GM18867 (cell line): ENCODE data around the gene KIAA0232.

Source experiments
- ATAC-seq: cut with Tn5 transposase; IDR thresholded peaks from one replicate; pipeline ENCODE4 v1.9.1; 2021; ENCODE audit warnings: mild to moderate bottlenecking, moderate library complexity; ENCODE audit not compliant: unreplicated experiment

Gene KIAA0232

GRCh38 chr4:6914448-6914847 lies 131.9 kb downstream of the KIAA0232 start:
- ATAC-seq, result no peak

GRCh38 chr4:6915041-6916005 lies 132.8 kb downstream of the KIAA0232 start:
- no peak for ATAC-seq

- no peak for ATAC-seq
Observed at GRCh38 chr4:6916069-6916586, 133.6 kb downstream of the KIAA0232 start.

GRCh38 chr4:6916587-6917460 lies 134.3 kb downstream of the KIAA0232 start:
- no peak for ATAC-seq

- ATAC-seq, result peak; percentile 68
Observed at GRCh38 chr4:6917461-6918271, 135.1 kb downstream of the KIAA0232 start.

- no peak for ATAC-seq
Observed at GRCh38 chr4:6918338-6918737, 135.8 kb downstream of the KIAA0232 start.

GRCh38 chr4:6920171-6920570 lies 137.6 kb downstream of the KIAA0232 start:
- no peak for ATAC-seq

- no peak for ATAC-seq
Observed at GRCh38 chr4:6923507-6923906, 141.0 kb downstream of the KIAA0232 start.

GRCh38 chr4:6924361-6924779 lies 141.8 kb downstream of the KIAA0232 start:
- ATAC-seq, result no peak

- ATAC-seq, result no peak
Observed at GRCh38 chr4:6925357-6925836, 142.9 kb downstream of the KIAA0232 start.

GRCh38 chr4:6926081-6926480 lies 143.6 kb downstream of the KIAA0232 start:
- ATAC-seq, result no peak

- no peak for ATAC-seq
Observed at GRCh38 chr4:6926681-6927478, 144.4 kb downstream of the KIAA0232 start.

- ATAC-seq, result no peak
Observed at GRCh38 chr4:6928081-6928480, 145.6 kb downstream of the KIAA0232 start.

GRCh38 chr4:6929339-6929811 lies 146.8 kb downstream of the KIAA0232 start:
- no peak for ATAC-seq

GRCh38 chr4:6929812-6930464 lies 147.4 kb downstream of the KIAA0232 start:
- no peak for ATAC-seq

- no peak for ATAC-seq
Observed at GRCh38 chr4:6932475-6932874, 149.9 kb downstream of the KIAA0232 start.

GRCh38 chr4:6932918-6933317 lies 150.4 kb downstream of the KIAA0232 start:
- no peak for ATAC-seq
